ENCODE results near the gene ADAM19.
"Not testable (repeated sequence)": the region's sequence is repeated elsewhere in the genome, so short reads cannot be mapped to it uniquely, and the experiment has no call there.

ADAM19 gene

DNA sequence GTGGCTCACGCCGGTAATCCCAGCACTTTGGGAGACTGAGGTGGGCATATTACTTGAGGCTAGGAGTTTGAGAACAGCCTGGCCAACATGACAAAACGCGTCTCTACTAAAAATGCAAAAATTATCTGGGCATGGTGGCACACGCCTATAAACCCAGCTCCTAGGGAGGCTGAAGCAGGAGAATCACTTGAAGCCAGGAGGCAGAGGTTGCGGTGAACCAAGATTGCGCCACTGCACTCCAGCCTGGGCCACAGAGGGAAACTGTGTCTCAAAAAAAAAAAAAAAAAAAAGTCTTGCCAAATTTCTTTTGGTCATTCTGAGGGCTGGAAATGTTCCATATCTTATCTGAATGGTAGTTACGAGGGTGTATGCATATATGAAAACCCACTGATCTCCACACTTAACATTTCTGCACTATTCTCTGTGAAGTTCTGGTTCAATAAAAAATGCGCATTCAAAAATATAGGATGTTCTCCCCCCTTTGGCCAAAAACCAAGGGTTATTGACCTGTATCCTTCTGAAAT is 129.1 kb downstream of the ADAM19 start:
- H3K4me3 Mint-ChIP-seq: no peak overlapping the region
- peaks cover 24% of the 10 kb centered on the region for H3K27me3 Mint-ChIP-seq (ENCODE audit: low read depth)
- H3K36me3 Mint-ChIP-seq (ENCODE audit: low read depth): no peaks in the 10 kb centered on the region
- no peaks in the 10 kb centered on the region for H3K9me3 Mint-ChIP-seq
- no peak overlapping the region for H3K27ac Mint-ChIP-seq
- H3K4me1 Mint-ChIP-seq (ENCODE audit: low read depth): peaks cover 2% of the 10 kb centered on the region
- no peak for DNase-seq (ENCODE audit: low spot score)

DNA sequence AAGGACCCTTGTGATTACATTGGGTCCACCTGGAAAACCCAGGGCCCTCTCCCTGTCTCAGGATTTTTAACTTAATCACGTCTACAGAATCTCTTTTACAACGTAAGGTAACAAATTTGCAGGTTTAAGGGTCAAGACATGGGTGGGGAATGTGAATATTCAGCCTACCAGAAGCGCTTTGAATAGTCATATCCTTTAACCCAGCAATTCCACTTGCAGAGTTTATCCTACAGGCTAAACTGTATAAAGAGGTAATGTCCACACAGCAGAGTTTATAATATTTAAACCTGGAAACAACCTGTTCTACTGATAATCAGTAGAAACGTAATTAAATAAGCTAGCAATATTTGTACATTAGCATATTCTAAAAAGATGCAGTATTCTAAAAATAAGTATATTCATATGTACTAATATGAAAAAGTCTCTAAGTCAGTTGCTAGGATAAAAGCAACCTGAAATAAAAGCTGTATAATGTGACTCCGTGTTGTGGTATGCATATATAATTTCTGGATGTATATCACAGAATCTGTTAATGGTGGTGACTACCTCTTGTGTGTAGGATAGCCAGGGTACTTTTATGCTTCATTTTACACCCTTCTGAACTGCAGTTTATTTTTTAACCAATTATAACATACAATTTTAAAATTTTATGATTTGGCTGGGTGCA is 129.7 kb downstream of the ADAM19 start:
- DNase-seq (ENCODE audit: low spot score): no peak
- H3K4me1 Mint-ChIP-seq (ENCODE audit: low read depth): peaks cover 2% of the 10 kb centered on the region

GRCh38 chr5:157444224-157444623 is 131.4 kb downstream of the ADAM19 start:
- no peaks in the 10 kb centered on the region for H3K9me3 Mint-ChIP-seq
- no peak overlapping the region for H3K27ac Mint-ChIP-seq
- H3K4me1 Mint-ChIP-seq (ENCODE audit: low read depth): peaks cover 2% of the 10 kb centered on the region
- H3K4me3 Mint-ChIP-seq: no peak overlapping the region
- peaks cover 29% of the 10 kb centered on the region for H3K27me3 Mint-ChIP-seq (ENCODE audit: low read depth)
- DNase-seq (ENCODE audit: low spot score): no peak
- no peaks in the 10 kb centered on the region for H3K36me3 Mint-ChIP-seq (ENCODE audit: low read depth)

More for the DNA sequence above, 129.7 kb downstream of the ADAM19 start:
- Mint-ChIP-seq H3K36me3 (ENCODE audit: low read depth) (no peaks in the 10 kb centered on the region), H3K27ac (no peak overlapping the region), H3K27me3 (ENCODE audit: low read depth) (peaks cover 26% of the 10 kb centered on the region), H3K9me3 (no peaks in the 10 kb centered on the region), H3K4me3 (no peak overlapping the region)

DNA sequence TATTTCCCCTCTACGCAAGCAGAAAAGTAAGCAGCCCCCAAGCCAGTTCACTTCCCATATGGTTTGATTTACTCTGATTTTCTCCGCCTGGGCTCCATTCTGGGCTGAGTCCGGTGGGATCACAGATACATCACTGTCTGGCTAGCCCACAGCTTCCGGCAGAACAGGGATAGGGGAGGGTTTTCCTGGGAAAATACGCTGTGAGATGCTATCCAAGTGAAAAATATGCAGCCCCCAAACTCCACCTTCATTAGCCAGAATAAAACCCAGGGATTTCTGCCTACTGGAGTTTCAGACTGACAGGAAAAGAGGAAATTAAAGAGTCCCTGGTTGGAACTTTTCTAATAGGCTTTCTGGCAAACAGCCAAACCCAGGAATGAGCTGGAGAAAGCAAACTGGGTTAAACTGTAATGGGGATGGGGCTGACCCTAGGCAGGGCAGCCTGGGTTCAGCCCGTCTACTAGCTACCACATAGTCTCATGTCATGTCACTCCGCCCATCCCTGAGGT is 132.5 kb downstream of the ADAM19 start:
- no peaks in the 10 kb centered on the region for H3K9me3 Mint-ChIP-seq
- H3K36me3 Mint-ChIP-seq (ENCODE audit: low read depth): no peaks in the 10 kb centered on the region
- DNase-seq (ENCODE audit: low spot score): no peak
- no peak overlapping the region for H3K4me3 Mint-ChIP-seq
- H3K4me1 Mint-ChIP-seq (ENCODE audit: low read depth): peaks cover 2% of the 10 kb centered on the region
- H3K27ac Mint-ChIP-seq: no peak overlapping the region
- H3K27me3 Mint-ChIP-seq (ENCODE audit: low read depth): peaks cover 29% of the 10 kb centered on the region

DNA sequence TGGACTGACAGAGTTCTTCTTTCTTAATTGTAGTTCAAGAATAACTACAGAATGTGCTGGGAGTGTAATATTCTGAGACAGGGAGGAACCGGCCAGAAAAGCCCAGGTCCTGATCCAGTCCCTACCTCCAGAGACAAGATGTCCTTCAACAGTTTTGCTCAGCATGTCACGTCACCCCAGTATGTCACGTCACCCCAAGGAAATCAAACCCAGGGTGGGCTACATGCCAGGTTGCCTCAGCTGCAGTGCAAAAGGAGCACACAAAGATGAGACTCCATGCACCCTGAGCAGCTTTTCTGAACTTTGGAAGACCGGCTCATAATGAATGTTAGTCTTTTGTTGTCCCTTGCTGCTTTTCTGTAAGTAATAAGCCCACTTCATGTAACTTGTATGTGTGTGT is 141.5 kb downstream of the ADAM19 start:
- no peak overlapping the region for H3K27ac Mint-ChIP-seq
- peaks cover 4% of the 10 kb centered on the region for H3K4me1 Mint-ChIP-seq (ENCODE audit: low read depth)
- H3K36me3 Mint-ChIP-seq (ENCODE audit: low read depth): no peaks in the 10 kb centered on the region
- no peak for DNase-seq (ENCODE audit: low spot score)
- H3K4me3 Mint-ChIP-seq: no peak overlapping the region
- H3K9me3 Mint-ChIP-seq: no peaks in the 10 kb centered on the region
- peaks cover 2% of the 10 kb centered on the region for H3K27me3 Mint-ChIP-seq (ENCODE audit: low read depth)

DNA sequence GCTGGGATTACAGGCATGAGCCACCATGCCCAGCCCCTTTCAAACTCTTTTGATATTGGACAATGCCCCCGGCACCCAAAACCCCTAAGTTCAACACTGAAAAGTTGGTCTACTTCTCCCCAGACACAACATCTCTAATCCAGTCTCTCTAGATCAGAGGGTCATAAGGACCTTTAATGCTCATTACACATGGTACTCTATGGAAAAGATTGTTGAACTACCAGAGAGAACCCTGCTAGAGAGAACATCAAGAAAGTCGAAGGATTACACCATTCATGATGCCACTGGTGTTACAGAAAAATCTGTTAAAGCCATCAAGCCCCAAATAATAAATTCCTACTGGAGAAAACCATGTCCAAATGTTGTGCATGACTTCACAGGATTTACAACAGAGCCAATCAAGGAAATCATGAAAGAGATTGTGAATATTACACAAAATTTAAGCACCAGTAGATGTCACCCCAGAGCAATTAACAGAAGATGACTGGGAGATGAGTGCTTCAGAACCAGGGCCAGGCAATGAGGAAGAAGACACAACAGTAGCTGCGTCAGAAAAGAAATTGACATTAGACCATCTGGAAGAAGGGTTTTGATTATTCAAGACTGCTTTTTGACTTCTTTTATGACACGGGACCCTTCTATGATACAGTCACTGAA is 143.9 kb downstream of the ADAM19 start:
- DNase-seq (ENCODE audit: low spot score): peak; percentile 25
- H3K27me3 Mint-ChIP-seq (ENCODE audit: low read depth): peaks cover 22% of the 10 kb centered on the region
- H3K4me3 Mint-ChIP-seq: no peak overlapping the region

DNA sequence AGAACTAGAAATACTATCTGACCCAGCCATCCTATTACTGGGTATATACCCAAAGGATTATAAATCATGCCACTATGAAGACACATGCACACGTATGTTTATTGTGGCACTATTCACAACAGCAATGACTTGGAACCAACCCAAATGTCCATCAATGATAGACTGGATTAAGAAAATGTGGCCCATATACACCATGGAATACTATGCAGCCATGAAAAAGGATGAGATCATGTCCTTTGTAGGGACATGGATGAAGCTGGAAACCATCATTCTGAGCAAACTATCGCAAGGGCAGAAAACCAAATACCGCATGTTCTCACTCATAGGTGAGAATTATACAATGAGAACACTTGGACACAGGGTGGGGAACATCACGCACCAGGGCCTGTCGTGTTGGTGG is 145.7 kb downstream of the ADAM19 start:
- H3K27ac Mint-ChIP-seq; H3K4me1 Mint-ChIP-seq (ENCODE audit: low read depth); H3K9me3 Mint-ChIP-seq; H3K36me3 Mint-ChIP-seq (ENCODE audit: low read depth); H3K4me3 Mint-ChIP-seq; DNase-seq (ENCODE audit: low spot score): not testable (repeated sequence)
- H3K27me3 Mint-ChIP-seq (ENCODE audit: low read depth): peaks cover 31% of the 10 kb centered on the region

More for the DNA sequence above, 143.9 kb downstream of the ADAM19 start:
- peaks cover 4% of the 10 kb centered on the region for H3K4me1 Mint-ChIP-seq (ENCODE audit: low read depth)
- no peak overlapping the region for H3K27ac Mint-ChIP-seq
- H3K36me3 Mint-ChIP-seq (ENCODE audit: low read depth): no peaks in the 10 kb centered on the region
- H3K9me3 Mint-ChIP-seq: no peaks in the 10 kb centered on the region
